Stomach (tissue), 4 donors: ENCODE data around the gene OST4.

Experiments used
- POLR2A ChIP-seq, 4 donors: fragments of 450-650 bp; IDR thresholded peaks; one replicate each; pipeline ENCODE4 v1.6.1; 2016; ENCODE audit warnings: antibody characterized with exemption in 4 of 4, control low read depth in 2 of 4, mild to moderate bottlenecking in 1 of 4, moderate library complexity in 1 of 4
- TF ChIP-seq, protein P1 (sequence below), 7 experiments: fragments of 450-650 bp in 4 of 7; fragments of 200-600 bp in 3 of 7; sonication (generic) in 3 of 7; IDR thresholded peaks; one replicate each; pipeline ENCODE4 v1.5.1; 2016 to 2019; ENCODE audit warnings: antibody characterized with exemption in 7 of 7, control low read depth in 2 of 7, mild to moderate bottlenecking in 1 of 7

DNA sequence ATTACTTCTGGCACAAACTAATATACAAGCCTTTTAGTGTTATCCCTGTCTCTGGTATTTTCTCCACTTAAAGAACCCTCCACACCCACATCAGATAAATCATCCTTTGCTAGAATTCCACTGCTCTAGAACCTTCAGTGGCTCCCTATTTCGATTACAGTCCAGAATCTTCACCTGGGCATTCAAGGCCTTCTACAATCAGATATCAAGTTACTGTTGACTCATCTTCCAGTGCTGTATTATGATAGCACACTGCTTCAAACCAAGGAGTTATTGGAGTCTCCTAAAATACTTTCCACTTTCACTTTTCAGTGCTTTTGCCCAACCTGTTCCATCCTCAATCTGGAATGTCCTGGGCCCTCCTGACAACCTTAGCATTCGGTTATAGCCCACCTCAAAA is 44.1 kb upstream of the OST4 start:
- TF ChIP-seq, protein P1, sequence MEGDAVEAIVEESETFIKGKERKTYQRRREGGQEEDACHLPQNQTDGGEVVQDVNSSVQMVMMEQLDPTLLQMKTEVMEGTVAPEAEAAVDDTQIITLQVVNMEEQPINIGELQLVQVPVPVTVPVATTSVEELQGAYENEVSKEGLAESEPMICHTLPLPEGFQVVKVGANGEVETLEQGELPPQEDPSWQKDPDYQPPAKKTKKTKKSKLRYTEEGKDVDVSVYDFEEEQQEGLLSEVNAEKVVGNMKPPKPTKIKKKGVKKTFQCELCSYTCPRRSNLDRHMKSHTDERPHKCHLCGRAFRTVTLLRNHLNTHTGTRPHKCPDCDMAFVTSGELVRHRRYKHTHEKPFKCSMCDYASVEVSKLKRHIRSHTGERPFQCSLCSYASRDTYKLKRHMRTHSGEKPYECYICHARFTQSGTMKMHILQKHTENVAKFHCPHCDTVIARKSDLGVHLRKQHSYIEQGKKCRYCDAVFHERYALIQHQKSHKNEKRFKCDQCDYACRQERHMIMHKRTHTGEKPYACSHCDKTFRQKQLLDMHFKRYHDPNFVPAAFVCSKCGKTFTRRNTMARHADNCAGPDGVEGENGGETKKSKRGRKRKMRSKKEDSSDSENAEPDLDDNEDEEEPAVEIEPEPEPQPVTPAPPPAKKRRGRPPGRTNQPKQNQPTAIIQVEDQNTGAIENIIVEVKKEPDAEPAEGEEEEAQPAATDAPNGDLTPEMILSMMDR (IDR thresholded peaks at IDR 0.05), result no peak
- no peak for TF ChIP-seq POLR2A (IDR thresholded peaks at IDR 0.05)
